Activated T-helper 1 cell treated with anti-CD3 and anti-CD28 coated beads, Interleukin-12 subunit alpha, Interleukin-12 subunit beta, Interleukin-2, Interleukin-4 antibody, amounts not matched to agents 30 ng/mL and 10 ng/mL and 1 ng/mL, durations not matched to agents 14 hours and 24 hours and 36 hours (primary cell): ENCODE measurements around the gene TRIM71. TPM values are rescaled to one million over a fixed set of nuclear protein-coding genes. Genes with fewer than 3 reads are reported as not detected.
"Not testable (repeated sequence)": the region's sequence is repeated elsewhere in the genome, so short reads cannot be mapped to it uniquely, and the experiment has no call there.

ENCODE experiments used
- DNase-seq: peaks from one replicate; pipeline ENCODE4 v3.0.0; 2021; ENCODE audit warnings: low spot score
- H3K27ac Mint-ChIP-seq: one replicate; pipeline ENCODE4 v1.8.0; 2021; ENCODE audit warnings: mild to moderate bottlenecking, mixed read lengths
- H3K27me3 Mint-ChIP-seq: one replicate; pipeline ENCODE4 v1.8.0; 2022; ENCODE audit warnings: mild to moderate bottlenecking, moderate library complexity, mixed read lengths; ENCODE audit not compliant: insufficient read depth
- H3K36me3 Mint-ChIP-seq: one replicate; pipeline ENCODE4 v1.8.0; 2021; ENCODE audit warnings: low read depth, mixed read lengths
- H3K4me1 Mint-ChIP-seq: one replicate; pipeline ENCODE4 v1.8.0; 2021; ENCODE audit warnings: low read depth, mixed read lengths
- H3K4me3 Mint-ChIP-seq: one replicate; pipeline ENCODE4 v1.8.0; 2021; ENCODE audit warnings: mild to moderate bottlenecking, moderate library complexity, mixed read lengths
- H3K9me3 Mint-ChIP-seq: one replicate; pipeline ENCODE4 v1.8.0; 2021; ENCODE audit warnings: mixed read lengths
- intact Hi-C: fragments of 100-400 bp; cut with micrococcal nuclease; formaldehyde crosslinking; loops from one replicate; pipeline ENCODE4 v1.15.1; 2024
- total RNA-seq: library from RNA; stranded (reverse); gene quantifications from 2 replicates; pipeline ENCODE4 v1.2.3, GENCODE V29; 2022

The TRIM71 gene
- total RNA-seq, 1 donor from 2014 or later, result 0.08 TPM

DNA sequence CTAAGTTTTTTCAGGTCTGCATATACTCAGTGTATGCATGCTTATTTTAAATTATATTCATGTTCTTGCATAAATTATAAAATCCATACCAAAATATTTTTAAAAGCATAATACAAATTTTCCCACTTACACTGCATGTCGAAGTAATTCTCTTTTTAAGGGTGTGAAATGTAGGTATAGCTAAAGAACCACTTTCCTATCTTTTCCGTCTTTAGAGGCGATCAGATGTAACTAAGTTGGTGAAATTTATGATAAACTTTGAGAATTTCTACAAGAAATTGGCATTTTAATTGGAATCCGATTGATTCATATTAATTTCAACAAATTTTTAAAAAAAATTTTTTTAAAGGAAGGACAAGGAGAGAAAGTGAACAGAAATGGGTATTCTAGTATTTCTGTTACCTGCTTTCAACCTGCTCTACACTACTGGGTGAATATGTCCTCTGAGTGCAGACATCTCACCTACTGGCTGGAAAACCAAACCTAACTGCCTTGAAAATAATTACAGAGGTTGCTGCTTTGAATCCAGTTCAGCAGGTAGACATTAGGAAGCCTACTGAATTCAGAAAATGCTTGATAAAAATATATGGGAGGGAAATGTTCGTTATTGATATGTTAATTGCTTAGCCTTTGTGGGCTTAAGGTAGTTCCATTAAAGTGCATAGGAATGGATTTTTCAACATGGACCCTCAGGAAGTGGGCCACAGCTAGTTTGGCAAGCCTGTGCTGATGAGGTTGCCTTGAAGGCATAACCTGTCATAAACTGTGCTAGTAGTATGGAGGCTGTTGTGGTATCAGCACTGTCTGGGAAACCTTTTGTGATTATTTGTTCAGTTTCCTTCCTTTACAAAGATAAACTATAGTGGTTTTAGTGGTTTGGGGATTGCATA is 5.1 kb downstream of the TRIM71 start:
- intact Hi-C loops, result no loop called here
- Mint-ChIP-seq H3K4me1 (peaks cover 7% of the 10 kb centered on the region), H3K9me3 (no peaks in the 10 kb centered on the region), H3K27me3 (peaks cover 32% of the 10 kb centered on the region), H3K27ac (no peak overlapping the region), H3K36me3 (no peaks in the 10 kb centered on the region), H3K4me3 (no peak overlapping the region)
- no peak for DNase-seq

DNA sequence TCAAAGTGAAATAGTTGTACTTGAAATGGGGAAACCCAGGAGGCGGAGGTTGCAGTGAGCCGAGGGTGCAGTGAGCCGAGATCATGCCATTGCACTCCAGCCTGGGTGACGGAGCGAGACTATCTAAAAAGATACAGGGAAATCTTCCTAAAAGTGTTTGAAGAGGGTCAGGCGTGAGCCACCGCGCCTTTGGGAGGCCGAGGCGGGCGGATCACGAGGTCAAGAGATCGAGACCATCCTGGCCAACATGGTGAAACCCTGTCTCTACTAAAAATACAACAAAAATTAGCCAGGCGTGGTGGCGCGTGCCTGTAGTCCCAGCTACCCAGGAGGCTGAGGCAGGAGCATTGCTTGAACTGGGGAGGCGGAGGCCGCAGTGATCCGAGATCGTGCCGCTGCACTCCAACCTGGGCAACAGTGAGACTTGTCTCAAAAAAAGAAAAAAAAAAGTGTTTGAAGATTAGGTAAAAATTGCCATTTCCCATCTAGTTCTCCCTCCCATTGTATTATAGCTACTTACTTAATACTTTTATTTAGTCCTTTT is 5.9 kb downstream of the TRIM71 start:
- H3K36me3 Mint-ChIP-seq, H3K9me3 Mint-ChIP-seq, intact Hi-C loops, H3K4me1 Mint-ChIP-seq, DNase-seq, H3K4me3 Mint-ChIP-seq, H3K27ac Mint-ChIP-seq: not testable (repeated sequence)
- H3K27me3 Mint-ChIP-seq, result peaks cover 34% of the 10 kb centered on the region

DNA sequence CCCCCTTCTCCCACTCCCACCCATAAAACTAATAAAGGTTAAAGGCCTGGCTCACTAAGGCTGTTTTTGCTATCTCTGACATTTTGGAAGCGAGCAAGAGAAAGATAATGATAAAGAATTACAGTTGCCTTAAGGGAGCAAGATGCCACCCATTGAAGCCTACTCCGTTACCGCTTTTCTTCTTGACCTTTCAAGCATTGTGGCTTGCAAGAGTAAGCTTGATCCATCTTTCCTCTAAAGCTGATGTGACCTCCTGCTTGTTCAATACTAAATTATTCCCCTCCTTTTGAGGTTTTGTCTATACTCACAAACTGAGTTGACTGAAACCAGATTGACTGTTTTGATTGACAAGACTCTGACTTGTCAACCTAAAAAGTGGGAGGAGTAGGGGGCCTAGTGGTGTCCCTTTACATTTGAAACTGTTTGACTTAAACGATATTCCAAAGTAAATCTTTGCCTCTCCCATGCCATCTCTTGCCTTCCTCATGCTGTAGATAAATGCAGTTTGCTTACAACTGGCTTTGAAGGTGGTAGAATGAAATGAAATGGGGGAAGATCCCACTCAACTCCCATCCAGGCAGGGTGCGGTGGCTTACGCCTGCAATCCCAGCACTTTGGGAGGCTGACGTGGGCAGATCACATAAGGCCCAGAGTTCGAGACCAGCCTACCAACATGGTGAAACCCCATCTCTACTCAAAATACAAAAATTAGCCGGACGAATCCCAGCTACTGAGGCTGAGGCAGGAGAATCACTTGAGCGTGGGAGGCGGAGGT is 8.0 kb downstream of the TRIM71 start:
- H3K27ac Mint-ChIP-seq, result no peak overlapping the region
- intact Hi-C loops, result no loop called here

DNA sequence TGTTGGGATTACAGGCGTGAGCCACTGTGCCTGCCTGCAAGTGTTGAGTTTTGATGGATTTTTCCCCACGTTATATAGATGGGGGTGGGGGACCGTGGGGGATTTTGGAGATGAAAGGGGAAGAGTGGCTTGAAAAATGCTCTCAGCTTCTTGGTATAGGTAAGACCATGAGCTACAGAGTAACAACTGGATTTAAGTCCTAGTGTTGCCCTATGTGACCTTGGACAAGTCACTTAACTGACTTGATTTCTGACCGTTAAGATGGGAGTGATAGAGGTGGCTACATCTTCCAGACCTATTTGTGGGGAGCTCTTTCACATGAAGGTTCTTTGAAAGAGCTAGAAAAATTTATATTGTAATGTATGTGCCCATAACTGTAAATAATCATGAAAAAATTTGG is 13.3 kb downstream of the TRIM71 start:
- peaks cover 31% of the 10 kb centered on the region for H3K27me3 Mint-ChIP-seq
- H3K4me1 Mint-ChIP-seq, result no peaks in the 10 kb centered on the region
- no peak overlapping the region for H3K27ac Mint-ChIP-seq
- no peaks in the 10 kb centered on the region for H3K36me3 Mint-ChIP-seq
- H3K9me3 Mint-ChIP-seq, result no peaks in the 10 kb centered on the region
- intact Hi-C loops, result no loop called here
- no peak overlapping the region for H3K4me3 Mint-ChIP-seq
- DNase-seq, result no peak

More for the DNA sequence above, 8.0 kb downstream of the TRIM71 start:
- Mint-ChIP-seq H3K4me1 (no peaks in the 10 kb centered on the region), H3K9me3 (no peaks in the 10 kb centered on the region), H3K4me3 (no peak overlapping the region), H3K27me3 (peaks cover 25% of the 10 kb centered on the region), H3K36me3 (no peaks in the 10 kb centered on the region)
- DNase-seq, result no peak

DNA sequence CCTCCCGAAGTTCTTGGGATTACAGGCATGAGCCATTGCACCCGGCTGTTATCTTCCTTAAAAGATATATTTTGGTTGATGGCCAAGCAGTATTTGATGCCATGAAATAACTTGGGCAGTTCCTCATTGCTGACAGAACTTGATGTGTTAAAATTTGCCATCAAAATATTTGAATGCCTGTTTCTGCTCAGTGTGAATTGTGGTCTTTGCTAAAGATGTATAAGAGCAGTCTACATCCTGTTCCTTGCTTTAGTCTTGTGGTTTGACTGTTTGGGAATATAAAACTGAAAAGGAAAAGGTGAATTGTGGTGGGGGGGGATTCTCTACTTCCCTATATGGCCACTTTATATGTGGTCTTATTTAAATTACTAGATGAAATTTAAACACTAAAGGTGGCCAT is 14.0 kb downstream of the TRIM71 start:
- H3K4me1 Mint-ChIP-seq, result no peaks in the 10 kb centered on the region
- H3K9me3 Mint-ChIP-seq, result no peaks in the 10 kb centered on the region
- peaks cover 35% of the 10 kb centered on the region for H3K27me3 Mint-ChIP-seq
- H3K36me3 Mint-ChIP-seq, result no peaks in the 10 kb centered on the region
- H3K4me3 Mint-ChIP-seq, result no peak overlapping the region
- DNase-seq, result no peak
- intact Hi-C loops, result no loop called here
- H3K27ac Mint-ChIP-seq, result no peak overlapping the region

DNA sequence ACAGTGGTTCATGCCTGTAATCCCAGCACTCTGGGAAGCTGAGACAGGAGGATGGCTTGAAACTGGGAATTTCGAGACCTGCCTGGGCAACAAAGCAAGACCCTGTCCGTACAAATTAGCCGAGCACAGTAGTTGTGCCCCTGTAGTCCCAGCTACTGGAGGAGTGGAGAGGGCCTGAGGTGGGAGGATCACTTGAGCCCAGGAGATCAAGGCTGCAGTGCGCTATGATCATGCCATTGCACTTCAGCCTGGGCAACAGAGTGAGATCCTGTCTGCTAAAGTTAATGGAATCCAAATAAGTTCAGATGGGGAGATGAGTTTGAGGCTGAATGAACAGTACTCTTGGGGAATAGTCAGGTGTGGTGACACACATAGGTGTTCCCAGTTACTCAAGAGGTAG is 14.4 kb downstream of the TRIM71 start:
- H3K27ac Mint-ChIP-seq, result no peak overlapping the region
- no peaks in the 10 kb centered on the region for H3K4me1 Mint-ChIP-seq
- intact Hi-C loops, result no loop called here
- DNase-seq, result no peak
- no peak overlapping the region for H3K4me3 Mint-ChIP-seq
- H3K36me3 Mint-ChIP-seq, result no peaks in the 10 kb centered on the region
- no peaks in the 10 kb centered on the region for H3K9me3 Mint-ChIP-seq
- H3K27me3 Mint-ChIP-seq, result peaks cover 31% of the 10 kb centered on the region

DNA sequence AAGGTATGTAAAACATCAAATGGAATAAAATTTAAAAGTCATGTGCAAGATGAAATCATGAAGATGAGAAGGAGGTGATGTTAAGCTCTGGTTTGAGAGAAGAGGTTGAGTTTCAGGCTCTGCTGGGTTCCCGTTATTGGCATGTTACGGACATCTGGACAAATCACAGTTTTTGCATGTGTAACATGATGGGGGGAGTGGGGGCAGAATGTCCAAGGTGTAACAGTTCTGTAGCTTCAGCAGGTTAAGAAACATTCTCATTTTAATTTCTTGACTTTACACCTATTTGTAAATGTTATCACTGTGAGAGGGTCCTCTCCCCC is 17.2 kb downstream of the TRIM71 start:
- H3K36me3 Mint-ChIP-seq, result no peaks in the 10 kb centered on the region
- DNase-seq, result no peak
- no peaks in the 10 kb centered on the region for H3K9me3 Mint-ChIP-seq
- intact Hi-C loops, result no loop called here
- H3K27ac Mint-ChIP-seq, result no peak overlapping the region
- H3K27me3 Mint-ChIP-seq, result peaks cover 23% of the 10 kb centered on the region
- no peak overlapping the region for H3K4me3 Mint-ChIP-seq
- H3K4me1 Mint-ChIP-seq, result no peaks in the 10 kb centered on the region

DNA sequence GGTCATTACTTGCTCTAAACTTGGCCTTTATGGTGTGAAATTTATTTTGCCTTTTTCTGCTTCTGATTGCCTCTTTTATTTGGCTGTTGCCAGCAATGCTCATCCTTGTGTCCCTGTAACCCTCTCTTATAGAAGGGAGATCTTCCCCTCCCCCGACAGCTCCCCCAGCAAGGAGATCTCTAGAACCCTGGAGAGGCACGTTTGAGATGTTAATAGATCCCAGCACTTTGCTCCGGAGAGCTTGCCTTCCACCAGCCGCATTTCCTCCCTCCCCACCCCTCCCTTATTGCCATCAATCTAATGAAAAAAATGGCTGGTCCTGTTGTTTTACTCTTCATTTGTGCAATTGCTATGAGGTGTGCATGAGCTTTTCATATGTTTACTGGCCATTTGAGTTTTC is 18.2 kb downstream of the TRIM71 start:
- Mint-ChIP-seq H3K27me3 (peaks cover 20% of the 10 kb centered on the region), H3K27ac (no peak overlapping the region), H3K4me1 (no peaks in the 10 kb centered on the region), H3K36me3 (no peaks in the 10 kb centered on the region), H3K9me3 (no peaks in the 10 kb centered on the region), H3K4me3 (no peak overlapping the region)
- intact Hi-C loops, result no loop called here
- no peak for DNase-seq

DNA sequence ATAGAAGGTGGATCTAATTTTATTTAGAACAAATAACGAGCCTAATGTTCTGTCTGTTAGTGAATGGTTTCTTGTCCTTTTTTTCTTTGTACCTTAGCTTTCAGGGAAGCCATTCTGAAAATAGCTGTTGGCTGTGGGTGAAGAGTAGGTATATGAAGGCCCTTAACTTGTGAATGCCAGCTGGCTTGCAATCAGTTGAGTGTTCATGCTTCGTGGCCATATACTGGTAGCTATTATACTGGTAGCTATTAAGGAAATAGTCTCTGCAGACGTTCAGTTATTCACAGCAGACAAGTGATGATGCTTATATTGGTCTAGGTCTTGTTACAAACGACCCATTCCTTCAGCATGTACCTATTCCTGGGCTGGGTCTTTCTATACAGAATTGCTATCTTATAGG is 18.8 kb downstream of the TRIM71 start:
- H3K27me3 Mint-ChIP-seq, result peaks cover 20% of the 10 kb centered on the region
- no peaks in the 10 kb centered on the region for H3K4me1 Mint-ChIP-seq
- H3K9me3 Mint-ChIP-seq, result no peaks in the 10 kb centered on the region
- H3K27ac Mint-ChIP-seq, result no peak overlapping the region
- intact Hi-C loops, result no loop called here
- no peaks in the 10 kb centered on the region for H3K36me3 Mint-ChIP-seq
- no peak for DNase-seq
- H3K4me3 Mint-ChIP-seq, result no peak overlapping the region

DNA sequence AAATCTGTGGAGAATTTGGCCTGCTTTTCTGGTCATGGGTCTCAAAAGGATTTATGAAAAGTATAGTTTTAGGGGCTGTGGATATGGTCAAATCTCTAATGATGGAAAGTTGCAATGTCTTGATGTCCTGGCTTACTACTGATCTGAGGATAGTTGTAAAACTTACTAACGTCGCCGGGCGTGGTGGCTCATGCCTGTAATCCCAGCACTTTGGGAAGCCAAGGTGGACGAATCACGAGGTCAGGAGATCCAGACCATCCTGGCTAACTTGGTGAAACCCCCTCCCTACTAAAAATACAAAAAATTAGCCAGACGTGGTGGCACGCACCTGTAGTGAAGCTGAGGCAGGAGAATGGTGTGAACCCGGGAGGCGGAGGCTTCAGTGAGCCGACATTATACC is 19.6 kb downstream of the TRIM71 start:
- DNase-seq, result no peak
- peaks cover 6% of the 10 kb centered on the region for H3K4me1 Mint-ChIP-seq
- no peaks in the 10 kb centered on the region for H3K9me3 Mint-ChIP-seq
- H3K36me3 Mint-ChIP-seq, result no peaks in the 10 kb centered on the region
- no peak overlapping the region for H3K27ac Mint-ChIP-seq
- peaks cover 20% of the 10 kb centered on the region for H3K27me3 Mint-ChIP-seq
- H3K4me3 Mint-ChIP-seq, result no peak overlapping the region
- intact Hi-C loops, result no loop called here

DNA sequence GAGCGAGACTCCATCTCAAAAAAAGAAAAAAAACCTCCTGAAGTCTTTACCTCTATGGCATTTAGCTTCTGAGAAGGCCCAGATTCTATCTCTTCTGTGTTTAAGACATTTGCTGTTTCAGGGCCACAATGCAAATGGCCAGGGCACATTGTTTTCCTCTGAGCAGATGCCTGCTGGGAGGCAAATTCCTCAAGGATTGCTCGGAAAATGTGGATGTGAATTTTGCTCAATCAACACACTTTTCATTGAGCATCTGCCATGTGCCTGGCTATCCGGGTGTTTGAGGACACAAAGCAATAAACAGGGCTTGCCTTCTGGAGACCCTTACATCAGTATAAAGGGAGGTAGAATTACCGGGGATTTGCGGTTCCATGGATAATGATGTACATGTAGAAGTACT is 20.0 kb downstream of the TRIM71 start:
- Mint-ChIP-seq H3K27me3 (peaks cover 20% of the 10 kb centered on the region), H3K4me3 (no peak overlapping the region), H3K36me3 (no peaks in the 10 kb centered on the region), H3K4me1 (peaks cover 10% of the 10 kb centered on the region), H3K9me3 (no peaks in the 10 kb centered on the region), H3K27ac (no peak overlapping the region)
- intact Hi-C loops, result no loop called here
- no peak for DNase-seq

DNA sequence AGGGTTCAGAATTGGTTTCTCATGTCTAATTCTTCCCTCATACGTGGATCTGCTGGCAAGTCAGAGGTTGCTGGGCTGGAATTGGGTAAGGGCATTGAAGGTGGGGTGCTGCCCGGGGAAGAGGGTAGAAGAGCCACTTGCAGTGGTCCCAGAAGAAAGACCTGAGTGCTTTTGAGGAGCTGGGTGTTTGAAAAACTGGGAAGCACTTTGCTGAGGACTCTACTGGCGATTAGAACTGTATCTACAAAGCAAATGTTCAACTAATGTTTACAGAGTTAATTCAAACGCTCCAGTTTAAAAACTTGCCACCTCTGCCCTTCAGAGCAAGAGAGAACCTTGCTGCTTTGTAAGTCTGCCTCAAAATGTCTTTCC is 21.9 kb downstream of the TRIM71 start:
- H3K27ac Mint-ChIP-seq, result no peak overlapping the region
- no peak for DNase-seq
- no peaks in the 10 kb centered on the region for H3K36me3 Mint-ChIP-seq
- intact Hi-C loops, result no loop called here
- H3K27me3 Mint-ChIP-seq, result peaks cover 16% of the 10 kb centered on the region
- no peaks in the 10 kb centered on the region for H3K9me3 Mint-ChIP-seq
- no peak overlapping the region for H3K4me3 Mint-ChIP-seq
- H3K4me1 Mint-ChIP-seq, result peaks cover 14% of the 10 kb centered on the region

DNA sequence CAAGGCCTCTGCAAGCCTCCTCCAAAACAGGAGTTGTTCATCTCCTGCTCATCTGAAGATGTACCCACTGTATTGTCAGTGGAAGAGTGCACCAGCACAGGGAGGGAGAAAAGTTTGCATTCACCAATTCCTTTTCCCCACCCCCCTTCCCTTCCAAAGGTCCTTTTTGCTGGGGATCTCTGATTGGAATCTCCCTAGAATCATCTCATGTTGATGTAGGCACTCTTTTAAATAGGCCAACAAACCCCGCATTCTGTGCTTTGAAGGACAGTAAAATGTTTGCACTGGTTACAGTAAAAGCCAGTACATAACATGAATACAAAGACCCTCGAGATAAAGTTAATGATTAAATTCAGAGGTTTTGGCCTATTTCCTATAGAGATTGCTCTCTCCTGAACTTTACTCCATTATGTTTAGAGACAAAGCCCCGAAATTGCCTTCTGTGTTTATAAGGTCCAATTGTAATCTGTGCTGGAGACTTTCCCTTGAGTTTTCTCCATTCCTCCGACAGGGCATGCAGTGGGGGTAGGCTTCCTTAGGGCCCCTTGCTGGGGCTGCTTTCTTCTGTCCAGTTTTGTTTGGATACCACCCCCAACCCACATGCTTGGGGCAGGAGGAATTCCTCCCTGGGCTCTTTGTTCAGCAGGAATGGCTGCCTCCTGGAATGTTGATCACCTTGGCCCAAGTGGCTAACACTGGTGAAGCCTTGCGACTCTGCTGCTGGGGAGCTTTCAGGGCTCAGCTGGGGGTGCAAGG is 22.5 kb downstream of the TRIM71 start:
- H3K4me1 Mint-ChIP-seq, result peaks cover 14% of the 10 kb centered on the region
- H3K9me3 Mint-ChIP-seq, result no peaks in the 10 kb centered on the region
- H3K27me3 Mint-ChIP-seq, result peaks cover 10% of the 10 kb centered on the region
- no peak overlapping the region for H3K4me3 Mint-ChIP-seq
- H3K36me3 Mint-ChIP-seq, result no peaks in the 10 kb centered on the region
- DNase-seq, result no peak
- H3K27ac Mint-ChIP-seq, result no peak overlapping the region
- intact Hi-C loops, result no loop called here
